ENCODE data around the gene SEC22C. TPM values are rescaled to one million over a fixed set of nuclear protein-coding genes. Genes with fewer than 3 reads are reported as not detected.

Gene SEC22C
- total and polyA plus RNA-seq, 2 of the 4 experiments (the other 2 are of a cell fraction): 24.0 to 43.9 TPM

DNA sequence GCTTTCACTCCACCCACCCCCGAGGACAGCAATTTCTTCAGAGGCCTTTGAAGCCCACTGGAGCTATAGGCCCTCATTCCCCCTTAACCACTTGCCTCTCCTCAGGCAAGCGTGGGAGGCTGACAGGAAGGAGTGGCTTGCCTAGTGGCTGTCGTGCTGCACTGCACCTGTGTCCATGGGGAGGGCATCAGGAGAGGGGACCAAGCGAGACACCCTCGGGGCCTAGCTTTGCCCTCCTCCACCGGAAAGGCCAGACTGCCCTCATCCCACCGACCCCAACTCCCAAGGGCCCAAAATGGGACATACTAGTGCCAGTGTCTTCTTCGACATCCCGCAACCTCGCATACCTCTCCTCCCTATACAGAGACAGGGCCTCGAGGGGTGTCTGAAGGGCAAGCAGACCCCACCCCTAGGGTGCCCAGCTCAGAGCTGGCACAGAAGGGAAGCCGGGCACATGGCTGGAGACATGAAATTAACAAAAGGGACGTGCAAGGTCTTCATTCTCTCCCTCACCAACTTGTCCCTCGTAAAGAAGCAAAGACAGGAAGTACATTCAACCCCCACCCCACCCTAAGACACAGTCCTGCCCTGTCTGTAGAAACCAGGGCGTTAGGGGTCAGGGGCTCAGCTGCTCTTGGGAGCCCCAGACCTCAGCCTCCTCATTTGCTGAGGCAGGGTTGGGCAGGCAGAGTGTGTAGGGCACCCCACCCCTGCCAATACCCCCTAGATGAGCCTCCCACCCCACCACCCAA is 55.0 kb downstream of the SEC22C start:
- H3K4me3 ChIP-seq (ENCODE audit: insufficient read depth, low read depth, low read length): no peak overlapping the region
- no peak overlapping the region for H3K23ac ChIP-seq (ENCODE audit: low read depth, low read length)
- ChIA-PET CTCF (no interaction called here), POLR2A (ENCODE audit: unreplicated experiment) (interaction anchor here (0.6 kb wide), 1 partner anchor 54 kb away, joined by 3 read pairs; no protein-coding TSS in a partner anchor)
- no peak overlapping the region for H2BK120ac ChIP-seq (ENCODE audit: low read depth, low read length)
- dilution Hi-C loops (cut with HindIII; ENCODE audit: low sequenced_read_pairs, unreplicated experiment): no loop called here
- H3K4me2 ChIP-seq (ENCODE audit: low read depth, low read length): no peak overlapping the region
- H3K14ac ChIP-seq (replicated peaks; ENCODE audit: low read depth, low read length): no peak overlapping the region
- TF ChIP-seq RCOR1 (IDR thresholded peaks at IDR 0.05; ENCODE audit: insufficient replicate concordance, low read length): no peak
- TF ChIP-seq, protein P1, sequence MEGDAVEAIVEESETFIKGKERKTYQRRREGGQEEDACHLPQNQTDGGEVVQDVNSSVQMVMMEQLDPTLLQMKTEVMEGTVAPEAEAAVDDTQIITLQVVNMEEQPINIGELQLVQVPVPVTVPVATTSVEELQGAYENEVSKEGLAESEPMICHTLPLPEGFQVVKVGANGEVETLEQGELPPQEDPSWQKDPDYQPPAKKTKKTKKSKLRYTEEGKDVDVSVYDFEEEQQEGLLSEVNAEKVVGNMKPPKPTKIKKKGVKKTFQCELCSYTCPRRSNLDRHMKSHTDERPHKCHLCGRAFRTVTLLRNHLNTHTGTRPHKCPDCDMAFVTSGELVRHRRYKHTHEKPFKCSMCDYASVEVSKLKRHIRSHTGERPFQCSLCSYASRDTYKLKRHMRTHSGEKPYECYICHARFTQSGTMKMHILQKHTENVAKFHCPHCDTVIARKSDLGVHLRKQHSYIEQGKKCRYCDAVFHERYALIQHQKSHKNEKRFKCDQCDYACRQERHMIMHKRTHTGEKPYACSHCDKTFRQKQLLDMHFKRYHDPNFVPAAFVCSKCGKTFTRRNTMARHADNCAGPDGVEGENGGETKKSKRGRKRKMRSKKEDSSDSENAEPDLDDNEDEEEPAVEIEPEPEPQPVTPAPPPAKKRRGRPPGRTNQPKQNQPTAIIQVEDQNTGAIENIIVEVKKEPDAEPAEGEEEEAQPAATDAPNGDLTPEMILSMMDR (conservative IDR thresholded peaks at IDR 0.05; ENCODE audit: low read depth, low read length): no peak
- TF ChIP-seq CHD1 (IDR thresholded peaks at IDR 0.05; ENCODE audit: low read depth, low read length): no peak
- no peak for TF ChIP-seq CEBPB (IDR thresholded peaks at IDR 0.05; ENCODE audit: low read depth, low read length)
- TF ChIP-seq SMC3 (IDR thresholded peaks at IDR 0.05; ENCODE audit: low read depth, low read length): no peak
- no peak for TF ChIP-seq FOS (IDR thresholded peaks at IDR 0.05; ENCODE audit: low read depth, low read length)
- H3K9me1 ChIP-seq (ENCODE audit: insufficient read depth, low read length): no peaks in the 10 kb centered on the region
- no peak overlapping the region for H2BK20ac ChIP-seq (ENCODE audit: low read depth, low read length)
- H3K36me3 ChIP-seq (ENCODE audit: control insufficient read depth, insufficient read depth, low read length): no peaks in the 10 kb centered on the region
- H2AK9ac ChIP-seq (replicated peaks; ENCODE audit: low read depth, low read length, poor library complexity): no peak overlapping the region
- no TSS peak for BruUV-seq (replicated peaks)
- no peak overlapping the region for H2AFZ ChIP-seq (replicated peaks; ENCODE audit: low read length, poor library complexity)
- no peak overlapping the region for H4K5ac ChIP-seq (ENCODE audit: low read depth, low read length)
- H3K9me3 ChIP-seq (ENCODE audit: control insufficient read depth, insufficient read depth, low read length): no peaks in the 10 kb centered on the region
- no peaks in the 10 kb centered on the region for H4K20me1 ChIP-seq (ENCODE audit: insufficient read depth, low read length)
- no peak overlapping the region for H2BK15ac ChIP-seq (ENCODE audit: low read depth, low read length)
- H4K8ac ChIP-seq (ENCODE audit: low read depth in 2 of 2, low read length in 2 of 2): no peak overlapping the region
- H3K27ac ChIP-seq (ENCODE audit: insufficient read depth, low read length): no peak overlapping the region
- no peak overlapping the region for H2BK5ac ChIP-seq (ENCODE audit: low read depth, low read length, poor library complexity, severe bottlenecking)
- no peak overlapping the region for H3K56ac ChIP-seq (ENCODE audit: extremely low read depth, insufficient read depth, low read length)
- intact Hi-C loops (cut with micrococcal nuclease): loop anchor here (1.0 kb wide), 1 partner anchor 11 kb away; no protein-coding TSS in a partner anchor
- WGBS, 2 experiments (ENCODE audit: extremely low coverage in 2 of 2, insufficient read length in 1 of 2): 83% methylated on average over 1 of the region's 15 CpGs; no CpG with 5 or more reads in 1 of the 2 experiments
- H3K27me3 ChIP-seq (ENCODE audit: control insufficient read depth, insufficient read depth, low read length): peaks cover 2% of the 10 kb centered on the region; the same call in 1 of the 2 replicates
- DNase-seq (no peak), ATAC-seq (ENCODE audit: low read depth) (no peak)
- in situ Hi-C loops (cut with MboI; ENCODE audit: low sequenced_read_pairs): no loop called here
- no peak overlapping the region for H3K9ac ChIP-seq (ENCODE audit: low read depth, low read length)
- no peaks in the 10 kb centered on the region for H3K4me1 ChIP-seq (ENCODE audit: control insufficient read depth, insufficient read depth, low read length)
- H3K4ac ChIP-seq (ENCODE audit: low read depth, low read length): no peak overlapping the region
- no peak overlapping the region for H2AK5ac ChIP-seq (ENCODE audit: low read depth, low read length)
- no peak overlapping the region for H3K18ac ChIP-seq (ENCODE audit: low read depth, low read length)
- H3K79me1 ChIP-seq (ENCODE audit: low read depth in 1 of 2, low read length in 2 of 2): no peaks in the 10 kb centered on the region
- no peak overlapping the region for H4K91ac ChIP-seq (ENCODE audit: insufficient read depth, low read depth, low read length)

Measured in IMR-90 (cell line).